GM18861 (cell line): ENCODE measurements around the gene C20orf144.

ENCODE experiments used
- ATAC-seq: cut with Tn5 transposase; IDR thresholded peaks from one replicate; pipeline ENCODE4 v1.9.1; 2021; ENCODE audit not compliant: unreplicated experiment

Gene C20orf144

GRCh38 chr20:33664085-33664761 is 2.1 kb downstream of the C20orf144 start:
- no peak for ATAC-seq

- no peak for ATAC-seq
These were observed 2.6 kb downstream of the C20orf144 start for GRCh38 chr20:33664762-33665144.

- ATAC-seq, result peak; percentile 63
These were observed 4.4 kb downstream of the C20orf144 start, which contains the start of gene ACTL10 for GRCh38 chr20:33666293-33667244. Gene ACTL10, plus strand, starts transcription at chr20:33666943. Its CDS starts 555 bp downstream, at chr20:33667498.

- ATAC-seq, result peak; percentile 2
These were observed 5.1 kb downstream of the C20orf144 start for GRCh38 chr20:33667245-33667675.

- ATAC-seq, result peak; percentile 23
These were observed 5.7 kb downstream of the C20orf144 start for GRCh38 chr20:33667676-33668465.

- ATAC-seq, result no peak
These were observed 6.5 kb downstream of the C20orf144 start for GRCh38 chr20:33668466-33669155.

GRCh38 chr20:33669224-33669623 is 7.1 kb downstream of the C20orf144 start:
- ATAC-seq, result no peak

- no peak for ATAC-seq
These were observed 7.9 kb downstream of the C20orf144 start for GRCh38 chr20:33669873-33670640.

GRCh38 chr20:33670715-33671499 is 8.8 kb downstream of the C20orf144 start:
- no peak for ATAC-seq

- ATAC-seq, result no peak
These were observed 9.6 kb downstream of the C20orf144 start for GRCh38 chr20:33671573-33672288.

GRCh38 chr20:33672426-33673113 is 10.4 kb downstream of the C20orf144 start:
- ATAC-seq, result no peak

- ATAC-seq, result no peak
These were observed 10.9 kb downstream of the C20orf144 start for GRCh38 chr20:33673114-33673409.

- no peak for ATAC-seq
These were observed 11.5 kb downstream of the C20orf144 start for GRCh38 chr20:33673410-33674293.

- ATAC-seq, result no peak
These were observed 12.4 kb downstream of the C20orf144 start, which contains the start of gene NECAB3 for GRCh38 chr20:33674294-33675135. Gene NECAB3, minus strand, starts transcription at chr20:33674428. Its CDS starts 76 bp downstream, at chr20:33674352.

GRCh38 chr20:33675136-33675959 is 13.2 kb downstream of the C20orf144 start:
- ATAC-seq, result no peak
